Stomach (tissue), 9 donors: ENCODE data around the gene SPEM3. TPM values are rescaled to one million over a fixed set of nuclear protein-coding genes. Genes with fewer than 3 reads are reported as not detected.

Experiments
- DNase-seq, 2 donors: peaks; one replicate each; pipeline versions ENCODE4 v3.0.0 to v3.0.0-alpha.2; 2013 to 2019
- H3K27ac ChIP-seq, 5 donors: fragments of 200-600 bp in 4 of 5; sonication (generic) in 4 of 5; one replicate each; pipeline ENCODE4 v1.5.1; 2013 to 2019; ENCODE audit warnings: mild to moderate bottlenecking in 1 of 5, moderate library complexity in 1 of 5
- H3K27me3 ChIP-seq, 3 donors: fragments of 200-600 bp; sonication (generic); one replicate each; pipeline ENCODE4 v1.5.1; 2017 to 2019; ENCODE audit warnings: mixed run types in 1 of 3
- H3K36me3 ChIP-seq, 4 donors: fragments of 200-600 bp; sonication (generic); 1 replicate in 3 of 4; 2 replicates in 1 of 4; pipeline ENCODE4 v1.5.1; 2016 to 2019
- H3K4me1 ChIP-seq, 4 donors: fragments of 200-600 bp; sonication (generic); one replicate each; pipeline ENCODE4 v1.5.1; 2016 to 2019
- H3K4me3 ChIP-seq, 4 donors: fragments of 200-600 bp; sonication (generic) in 3 of 4; one replicate each; pipeline ENCODE4 v1.5.1; 2016 to 2019; ENCODE audit warnings: mild to moderate bottlenecking in 1 of 4
- H3K9me3 ChIP-seq, 4 donors: fragments of 200-600 bp; sonication (generic); one replicate each; pipeline ENCODE4 v1.5.1; 2016 to 2019
- CTCF ChIP-seq, 7 experiments: fragments of 450-650 bp in 4 of 7; fragments of 200-600 bp in 3 of 7; sonication (generic) in 3 of 7; IDR thresholded peaks; one replicate each; pipeline ENCODE4 v1.5.1; 2016 to 2019; ENCODE audit warnings: antibody characterized with exemption in 7 of 7, control low read depth in 2 of 7, mild to moderate bottlenecking in 1 of 7
- EP300 ChIP-seq: sonication (generic); formaldehyde crosslinking; IDR thresholded peaks from one replicate; pipeline ENCODE4 v1.6.1; 2017; ENCODE audit warnings: antibody characterized with exemption
- POLR2A ChIP-seq, 4 donors: fragments of 450-650 bp; IDR thresholded peaks; one replicate each; pipeline ENCODE4 v1.6.1; 2016; ENCODE audit warnings: antibody characterized with exemption in 4 of 4, control low read depth in 2 of 4, mild to moderate bottlenecking in 1 of 4, moderate library complexity in 1 of 4
- POLR2AphosphoS5 ChIP-seq, 3 donors: sonication (generic); formaldehyde crosslinking; IDR thresholded peaks; one replicate each; pipeline ENCODE4 v1.6.1; 2016; ENCODE audit warnings: antibody characterized with exemption in 3 of 3
- WGBS, 5 donors: extraction: QIAGEN DNeasy Blood & Tissue Kit in 3 of 5; methylation state at CpG; one replicate each; pipeline versions ENCODE4 v1.1.5 to v1.1.7; 2013 to 2018; 5-methylcytosine and 5-hydroxymethylcytosine counted together
- intact Hi-C: fragments of 100-400 bp; cut with DNase I; formaldehyde crosslinking; loops from one replicate; pipeline ENCODE4 v1.15.1; 2023; ENCODE audit warnings: low total_unique reads
- polyA plus RNA-seq, 3 donors: library from polyadenylated mRNA; stranded (reverse); fragments of 200-250 nt; gene quantifications; one replicate each; pipeline ENCODE4 v1.2.3, GENCODE V29; 2013
- total RNA-seq, 5 donors: library from RNA; depleted of rRNA; stranded (reverse); fragments of >200 nt; gene quantifications; one replicate each; pipeline versions ENCODE4 v1.1.0 to v1.2.3, GENCODE V29; 2014 to 2016
- donor health status: healthy with polysubstance abuse.
- donor health status: Bipolar disorder and iron deficiency.
- donor health status: healthy.

The SPEM3 gene
- total and polyA plus RNA-seq, 8 donors: not detected

GRCh38 chr17:7459961-7460545, 31.4 kb downstream of the SPEM3 start:
- Histone ChIP-seq H3K27me3 (no peaks in the 10 kb centered on the region), H3K4me3 (no peak overlapping the region), H3K9me3 (no peaks in the 10 kb centered on the region), H3K27ac (no peak overlapping the region), H3K36me3 (peaks cover 20 to 39% (median 33%) of the 10 kb centered on the region in 4 donors), H3K4me1 (peaks cover 0 to 18% (median 8%) of the 10 kb centered on the region in 4 donors)
- intact Hi-C loops: no loop called here
- WGBS, 5 donors: 70 to 79% (median 74%) methylated on average over 3 of the region's 3 CpGs
- no peak for DNase-seq
- TF ChIP-seq POLR2AphosphoS5 (IDR thresholded peaks at IDR 0.05) (no peak), EP300 (no peak), CTCF (IDR thresholded peaks at IDR 0.05) (no peak), POLR2A (IDR thresholded peaks at IDR 0.05) (no peak)

DNA sequence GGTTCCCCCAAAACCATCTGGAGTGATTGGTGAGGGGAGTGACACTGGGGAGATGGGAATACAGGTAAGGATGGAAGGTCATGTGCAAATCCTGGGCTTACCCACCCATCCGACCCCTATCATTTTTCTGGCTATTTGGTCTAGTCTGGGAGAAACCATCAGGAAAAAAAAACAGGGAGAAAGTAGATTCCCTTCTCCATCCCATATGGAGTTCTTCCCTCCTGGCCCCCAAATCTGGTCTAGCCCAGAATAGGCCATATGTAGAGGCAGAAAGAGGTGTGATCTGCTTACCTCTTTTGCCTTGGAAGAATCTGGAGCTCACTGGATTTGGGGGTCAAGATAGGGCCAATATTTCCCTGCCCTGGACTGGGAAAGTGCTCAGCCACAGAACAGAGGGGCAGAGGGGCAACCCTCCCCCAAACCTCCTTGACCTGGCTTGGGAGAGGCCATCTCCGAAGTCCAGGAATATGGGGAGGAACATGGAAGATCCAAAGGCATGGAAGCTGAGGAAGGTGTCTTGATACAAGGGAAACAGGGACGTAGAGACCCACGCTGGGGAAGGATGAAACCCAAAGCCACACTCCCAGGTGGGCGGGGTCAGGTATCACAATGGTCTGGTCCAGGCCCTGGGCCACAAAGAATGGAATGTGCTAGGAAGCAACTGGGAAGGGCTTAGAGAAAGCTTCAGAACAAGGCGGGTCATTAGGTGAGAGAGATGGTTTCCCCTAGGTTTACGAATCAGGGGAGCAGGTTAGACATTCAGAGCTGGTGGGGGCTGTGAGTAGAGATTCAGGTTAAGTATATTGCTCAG, 32.4 kb downstream of the SPEM3 start:
- no peaks in the 10 kb centered on the region for H3K27me3 ChIP-seq
- no peaks in the 10 kb centered on the region for H3K9me3 ChIP-seq
- intact Hi-C loops: no loop called here
- 91 to 96% (median 94%) methylated on average over 7 of the region's 7 CpGs for WGBS, 5 donors
- H3K4me1 ChIP-seq: peaks cover 0 to 21% (median 12%) of the 10 kb centered on the region in 4 donors
- DNase-seq: no peak
- no peak overlapping the region for H3K4me3 ChIP-seq
- no peak overlapping the region for H3K27ac ChIP-seq
- TF ChIP-seq CTCF (IDR thresholded peaks at IDR 0.05): no peak
- TF ChIP-seq POLR2AphosphoS5 (IDR thresholded peaks at IDR 0.05): no peak
- TF ChIP-seq POLR2A (IDR thresholded peaks at IDR 0.05): no peak
- TF ChIP-seq EP300: no peak
- H3K36me3 ChIP-seq: peaks cover 20 to 49% (median 43%) of the 10 kb centered on the region in 4 donors

GRCh38 chr17:7462474-7463371, 34.1 kb downstream of the SPEM3 start:
- Histone ChIP-seq H3K4me3 (no peak overlapping the region), H3K27ac (no peak overlapping the region), H3K9me3 (no peaks in the 10 kb centered on the region), H3K36me3 (peaks cover 20 to 63% (median 54%) of the 10 kb centered on the region in 4 donors), H3K4me1 (peaks cover 7 to 23% (median 20%) of the 10 kb centered on the region in 4 donors), H3K27me3 (no peaks in the 10 kb centered on the region)
- 90 to 95% (median 92%) methylated on average over 28 to 44 of the region's 44 CpGs for WGBS, 5 donors
- intact Hi-C loops: no loop called here
- DNase-seq: no peak
- TF ChIP-seq EP300: no peak
- TF ChIP-seq CTCF (IDR thresholded peaks at IDR 0.05): no peak
- no peak for TF ChIP-seq POLR2AphosphoS5 (IDR thresholded peaks at IDR 0.05)
- no peak for TF ChIP-seq POLR2A (IDR thresholded peaks at IDR 0.05)

- Histone ChIP-seq H3K4me3 (no peak overlapping the region), H3K36me3 (peaks cover 20 to 63% (median 55%) of the 10 kb centered on the region in 4 donors), H3K9me3 (no peaks in the 10 kb centered on the region), H3K27me3 (no peaks in the 10 kb centered on the region), H3K4me1 (peaks cover 7 to 30% (median 24%) of the 10 kb centered on the region in 4 donors), H3K27ac (no peak overlapping the region)
- DNase-seq: no peak
- WGBS, 5 donors: 82 to 90% (median 87%) methylated on average over 11 to 14 of the region's 14 CpGs
- intact Hi-C loops: no loop called here
- no peak for TF ChIP-seq POLR2AphosphoS5 (IDR thresholded peaks at IDR 0.05)
- no peak for TF ChIP-seq POLR2A (IDR thresholded peaks at IDR 0.05)
- no peak for TF ChIP-seq CTCF (IDR thresholded peaks at IDR 0.05)
- TF ChIP-seq EP300: no peak
These were observed 34.8 kb downstream of the SPEM3 start for GRCh38 chr17:7463372-7463846.
